LoVo (cell line): ENCODE data around the gene DMKN.

Experiments
- DNase-seq: peaks from one replicate; pipeline ENCODE4 v3.0.0-alpha.2; 2016; ENCODE audit warnings: low spot score

The DMKN gene

DNA sequence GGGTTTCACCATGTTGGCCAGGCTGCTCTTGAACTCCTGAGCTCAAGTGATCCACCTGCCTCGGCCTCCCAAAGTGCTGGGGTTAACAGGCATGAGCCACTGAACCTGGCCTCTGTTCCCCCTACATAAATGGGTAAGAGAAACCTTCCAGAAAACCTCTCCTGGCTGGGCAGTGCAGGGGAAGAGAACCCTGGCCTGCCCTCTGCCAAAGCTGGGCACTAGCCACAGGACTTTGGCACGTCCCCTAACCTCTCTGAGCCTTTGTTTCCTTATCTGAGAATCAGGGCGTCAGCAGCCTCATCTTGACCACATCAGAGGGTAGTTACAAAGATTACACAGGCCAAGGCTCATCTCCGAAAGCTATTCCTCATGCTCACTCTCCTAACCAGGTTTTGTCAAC, 12.4 kb upstream of the DMKN start:
- DNase-seq, result no peak

DNA sequence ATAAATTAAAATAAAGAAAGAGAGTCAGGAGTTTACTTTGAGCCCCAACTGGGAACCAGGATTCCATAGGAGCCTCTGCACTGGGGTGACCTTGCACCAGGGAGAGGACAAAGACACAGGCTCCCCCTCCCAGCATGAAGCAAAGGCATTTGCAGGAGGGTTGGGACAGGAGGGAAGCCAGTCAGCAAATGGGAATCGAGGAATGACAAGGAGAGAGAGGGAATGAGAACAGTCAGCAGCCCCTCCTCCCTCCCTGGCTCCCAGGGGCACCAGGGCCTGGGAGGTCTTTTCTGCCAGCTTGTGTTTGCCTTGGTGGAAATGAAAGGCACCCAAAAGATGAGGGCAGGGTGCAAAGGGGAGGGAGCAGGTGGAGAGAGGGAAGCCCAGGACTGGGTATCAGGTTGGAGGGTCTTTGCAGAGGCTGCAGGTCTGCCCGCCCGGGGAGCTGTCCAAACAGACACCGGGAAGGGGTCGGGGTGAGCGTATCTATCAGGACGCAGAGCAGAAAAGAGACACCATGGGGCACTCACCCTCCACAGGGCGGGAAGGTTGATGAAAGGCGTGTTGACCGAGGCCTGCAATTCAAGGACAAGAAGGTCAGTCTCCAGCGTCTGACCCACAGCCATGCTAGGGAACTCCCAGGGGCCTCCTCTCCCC, 10.9 kb upstream of the DMKN start:
- no peak for DNase-seq

DNA sequence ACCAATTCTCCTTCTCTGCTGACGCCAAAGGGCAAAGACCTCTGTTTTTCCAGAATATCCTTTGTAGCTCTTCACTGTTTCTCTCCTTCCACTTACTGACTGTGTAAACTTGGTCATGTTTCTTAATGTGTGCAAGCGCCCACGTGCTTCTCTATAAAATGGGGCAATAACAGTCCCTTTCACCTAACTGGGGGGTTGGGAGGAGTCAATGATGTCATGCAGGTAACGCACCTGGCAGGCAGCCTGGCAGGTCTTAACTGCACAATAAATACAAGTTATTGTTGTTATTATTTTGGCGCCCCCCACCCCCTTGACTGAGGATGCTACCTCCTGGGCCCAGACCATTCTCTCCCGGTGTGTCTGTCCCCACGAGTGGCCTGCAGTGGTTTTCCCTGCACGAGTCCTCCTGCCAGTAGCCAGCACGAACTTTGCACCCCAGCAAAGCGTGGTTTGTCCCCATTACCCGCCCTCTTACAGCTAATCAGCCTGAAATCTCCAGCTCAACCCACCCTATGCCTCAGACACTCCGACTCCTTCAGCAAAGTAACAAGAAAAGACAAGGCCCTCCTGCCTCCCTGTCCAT, 9.4 kb upstream of the DMKN start:
- no peak for DNase-seq

- DNase-seq, result no peak
Observed at GRCh38 chr19:35521124-35521743, 7.8 kb upstream of the DMKN start.

- peak; percentile 28 for DNase-seq
Observed at GRCh38 chr19:35519291-35519690, 5.8 kb upstream of the DMKN start.

- DNase-seq, result no peak
Observed at GRCh38 chr19:35518313-35518712, 4.9 kb upstream of the DMKN start.

DNA sequence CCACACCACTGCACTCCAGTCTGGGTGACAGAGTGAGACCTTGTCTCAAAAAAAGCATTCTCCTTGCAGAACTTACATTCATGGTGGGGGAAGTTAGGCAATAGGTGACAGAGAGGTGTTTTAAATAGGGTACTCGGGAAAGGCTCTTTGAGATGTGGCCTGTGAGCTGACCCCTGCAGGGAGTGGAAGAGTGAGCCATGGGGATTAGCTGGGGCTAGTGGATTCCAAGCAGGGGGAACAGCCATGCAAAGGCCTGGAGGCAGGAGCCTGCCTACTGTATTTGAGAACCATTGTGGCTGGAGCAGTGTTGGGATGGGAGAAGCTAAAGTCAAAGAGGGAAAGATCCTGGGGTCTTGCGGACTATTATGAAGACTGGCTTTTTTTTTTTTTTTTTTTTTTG, 3.9 kb upstream of the DMKN start:
- DNase-seq, result no peak

GRCh38 chr19:35516310-35516709, 2.9 kb upstream of the DMKN start:
- no peak for DNase-seq

GRCh38 chr19:35514282-35514809, 897 bp upstream of the DMKN start:
- DNase-seq, result no peak

DNA sequence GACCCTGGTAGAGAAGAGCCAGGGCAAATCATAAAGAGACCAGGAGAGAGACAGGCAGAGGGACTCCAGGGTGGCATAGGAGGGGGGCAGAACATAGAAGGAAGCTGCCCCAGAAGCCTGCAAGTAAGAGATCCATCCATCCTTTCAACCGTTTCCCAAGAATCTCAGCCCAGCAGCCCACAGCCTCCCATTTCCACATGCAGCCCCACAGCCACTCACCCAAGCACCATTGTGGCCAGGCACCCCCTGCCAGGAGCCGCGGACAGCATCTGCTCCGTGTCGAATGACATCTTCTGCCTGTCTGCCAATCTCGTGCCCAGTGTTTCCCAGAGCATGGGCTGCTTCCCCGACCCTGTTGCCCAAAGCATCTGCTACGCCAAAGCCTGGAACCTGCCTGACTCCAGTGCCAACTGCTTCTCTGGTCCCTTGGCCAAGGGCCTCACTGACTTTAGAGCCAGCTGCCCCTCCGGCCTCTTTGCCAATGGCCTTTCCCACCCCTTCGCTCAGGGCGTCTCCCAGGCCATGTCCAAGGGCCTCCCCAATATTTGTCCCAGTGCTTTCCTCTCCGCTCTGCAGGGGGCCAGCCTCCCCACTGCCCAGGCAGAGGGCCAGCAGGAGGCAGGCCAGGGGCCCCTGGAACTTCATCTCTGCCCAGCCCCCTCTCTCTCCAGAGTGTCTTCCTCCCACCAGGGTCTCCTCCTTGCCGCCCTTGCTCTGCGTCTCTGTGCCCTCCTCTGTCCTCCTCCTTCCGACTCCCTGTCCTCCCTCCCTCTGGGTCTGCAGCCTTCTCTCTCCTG, 420 bp downstream of the DMKN start:
- DNase-seq, result no peak

- DNase-seq, result no peak
Observed at GRCh38 chr19:35511337-35511736, 2.1 kb downstream of the DMKN start.

GRCh38 chr19:35510626-35510964, 2.9 kb downstream of the DMKN start:
- no peak for DNase-seq

- peak; percentile 91 for DNase-seq
Observed at GRCh38 chr19:35509861-35510625, 3.4 kb downstream of the DMKN start.

GRCh38 chr19:35509018-35509652, 4.3 kb downstream of the DMKN start:
- peak; percentile 77 for DNase-seq

- DNase-seq, result no peak
Observed at GRCh38 chr19:35508129-35508528, 5.3 kb downstream of the DMKN start.

DNA sequence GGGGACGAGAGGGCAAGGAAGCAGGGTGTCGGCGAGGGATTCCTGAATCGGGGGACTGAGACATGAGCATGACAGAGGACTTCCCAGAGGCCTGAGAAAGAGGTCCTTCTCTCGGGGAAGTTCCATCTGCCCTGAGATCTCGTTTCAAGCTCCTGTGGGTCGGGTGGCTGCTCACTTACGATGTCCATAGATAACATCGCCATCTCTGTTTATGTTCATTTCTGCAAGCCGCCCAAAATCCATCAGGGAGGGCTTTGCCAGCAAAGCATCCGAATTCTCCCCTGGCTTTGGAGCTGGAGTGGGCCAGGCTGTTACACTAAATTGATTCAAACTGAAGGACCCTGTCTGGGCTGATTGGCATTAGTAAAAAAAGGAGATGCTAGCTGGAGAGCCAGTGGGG, 5.9 kb downstream of the DMKN start:
- no peak for DNase-seq

DNA sequence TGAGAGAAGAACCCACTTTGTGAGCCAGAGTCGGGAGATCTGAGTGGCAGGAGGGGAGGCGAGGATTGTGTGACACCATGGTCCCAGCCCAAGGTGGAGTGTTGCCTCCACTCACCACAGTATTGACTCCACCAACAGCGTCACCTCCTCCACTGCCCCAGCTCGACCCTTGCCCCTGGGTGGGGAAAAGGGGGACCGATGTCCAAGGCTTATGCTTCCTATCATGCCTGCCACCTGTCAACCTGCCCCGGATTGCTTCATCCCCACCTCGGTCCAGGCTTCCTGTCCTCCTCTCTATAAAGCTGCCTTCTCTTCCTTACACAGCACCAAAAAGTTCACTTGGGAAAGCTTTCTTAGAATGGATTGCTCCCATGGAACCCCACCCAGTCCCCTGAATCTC, 7.4 kb downstream of the DMKN start:
- no peak for DNase-seq

GRCh38 chr19:35502751-35503150, 10.7 kb downstream of the DMKN start:
- no peak for DNase-seq

GRCh38 chr19:35501684-35502083, 11.8 kb downstream of the DMKN start:
- DNase-seq, result no peak

- DNase-seq, result no peak
Observed at GRCh38 chr19:35500611-35501010, 12.8 kb downstream of the DMKN start.

GRCh38 chr19:35498984-35499527, 14.4 kb downstream of the DMKN start:
- DNase-seq, result no peak
